ENCODE measurements around the gene SPATA22.
"Not testable (repeated sequence)": the region's sequence is repeated elsewhere in the genome, so short reads cannot be mapped to it uniquely, and the experiment has no call there.

SPATA22 gene

DNA sequence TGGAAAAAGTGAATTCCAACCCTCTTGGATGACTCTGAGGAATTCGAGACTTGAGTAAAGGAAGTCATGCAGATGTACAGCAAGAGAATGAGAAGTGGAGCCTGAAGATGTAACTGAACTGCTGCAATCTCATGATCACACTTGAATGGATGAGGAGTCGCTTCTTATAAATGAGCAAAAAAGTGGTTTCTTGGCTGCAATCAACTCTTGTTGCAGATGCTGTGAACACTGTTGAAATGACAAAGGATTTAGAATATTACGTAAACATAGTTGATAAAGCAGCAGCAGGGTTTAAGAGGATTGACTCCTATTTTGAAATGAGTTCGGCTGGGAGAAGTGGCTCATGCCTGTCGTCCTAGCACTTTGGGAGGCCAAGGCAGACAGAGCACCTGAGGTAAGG, 29.7 kb upstream of the SPATA22 start:
- Mint-ChIP-seq H3K27ac (no peak overlapping the region), H3K27me3 (ENCODE audit: low read depth) (no peaks in the 10 kb centered on the region), H3K9me3 (no peaks in the 10 kb centered on the region), H3K4me3 (no peak overlapping the region), H3K36me3 (ENCODE audit: low read depth) (no peaks in the 10 kb centered on the region), H3K4me1 (ENCODE audit: low read depth) (no peaks in the 10 kb centered on the region)
- no peak for DNase-seq (ENCODE audit: low spot score)

DNA sequence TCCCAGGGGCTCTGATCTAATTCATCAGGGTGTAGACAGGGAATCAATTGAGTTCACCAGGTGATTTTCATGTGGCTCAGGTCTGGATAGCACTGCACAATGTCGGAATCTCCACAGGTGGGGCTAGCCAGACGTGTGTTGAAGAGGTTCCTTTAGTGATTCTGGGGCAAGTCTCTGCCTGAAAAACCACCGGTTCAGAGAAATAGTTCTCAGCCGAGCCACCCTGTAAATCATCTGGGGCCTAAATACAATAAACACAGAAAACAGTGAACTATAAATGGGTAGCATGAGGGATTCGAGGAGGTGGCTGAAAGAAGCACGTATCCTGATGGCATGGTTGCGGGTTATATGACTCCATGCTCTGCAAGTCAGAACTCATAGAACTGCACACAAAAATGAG, 25.5 kb upstream of the SPATA22 start:
- H3K27ac Mint-ChIP-seq = no peak overlapping the region
- no peak for DNase-seq (ENCODE audit: low spot score)
- no peak overlapping the region for H3K4me3 Mint-ChIP-seq
- no peaks in the 10 kb centered on the region for H3K27me3 Mint-ChIP-seq (ENCODE audit: low read depth)
- H3K36me3 Mint-ChIP-seq (ENCODE audit: low read depth) = no peaks in the 10 kb centered on the region
- no peaks in the 10 kb centered on the region for H3K4me1 Mint-ChIP-seq (ENCODE audit: low read depth)
- no peaks in the 10 kb centered on the region for H3K9me3 Mint-ChIP-seq

DNA sequence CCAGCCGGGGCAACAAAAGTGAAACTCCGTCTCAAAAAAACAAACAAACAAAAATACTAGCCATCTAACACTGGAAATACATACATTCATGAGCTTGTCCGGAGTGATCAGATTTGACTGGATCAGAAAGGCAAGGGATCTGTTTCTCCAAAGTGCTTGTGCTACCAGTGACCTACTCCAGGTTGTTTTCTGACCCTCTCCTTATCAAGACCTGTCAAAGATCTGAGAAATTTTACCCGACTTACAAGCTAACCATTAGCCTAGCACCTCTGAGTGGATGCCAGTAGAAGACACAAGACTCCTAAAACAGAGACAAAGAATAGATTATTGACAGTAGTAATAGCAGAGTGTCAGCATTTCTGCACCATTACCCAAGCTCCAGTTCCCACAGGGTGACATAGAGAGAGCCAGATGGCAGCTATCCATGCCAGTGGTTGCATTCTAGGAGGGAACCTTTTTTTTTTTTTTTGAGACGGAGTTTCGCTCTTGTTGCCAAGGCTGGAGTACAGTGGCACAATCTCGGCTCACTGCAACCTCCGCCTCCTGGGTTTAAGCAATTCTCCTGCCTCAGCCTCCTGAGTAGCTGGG, 14.0 kb upstream of the SPATA22 start:
- Mint-ChIP-seq H3K4me3 (no peak overlapping the region), H3K9me3 (no peaks in the 10 kb centered on the region), H3K36me3 (ENCODE audit: low read depth) (no peaks in the 10 kb centered on the region), H3K27me3 (ENCODE audit: low read depth) (peaks cover 14% of the 10 kb centered on the region), H3K27ac (no peak overlapping the region), H3K4me1 (ENCODE audit: low read depth) (no peaks in the 10 kb centered on the region)
- no peak for DNase-seq (ENCODE audit: low spot score)

DNA sequence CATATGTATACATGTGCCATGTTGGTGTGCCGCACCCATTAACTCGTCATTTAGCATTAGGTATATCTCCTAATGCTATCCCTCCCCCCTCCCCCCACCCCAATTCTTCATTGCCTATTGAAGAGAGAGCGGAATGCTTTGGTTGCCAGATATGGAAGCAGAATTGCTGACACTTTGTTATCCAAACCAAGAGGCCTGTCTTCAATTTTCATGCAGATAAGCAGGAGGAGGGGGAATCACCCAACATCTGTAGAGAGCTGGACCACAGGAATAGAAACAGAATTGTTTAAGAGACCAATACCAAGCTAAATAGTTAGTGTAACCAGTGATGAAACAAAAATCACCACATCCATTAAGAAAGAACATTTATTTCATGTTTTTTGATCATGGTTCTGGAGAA, 11.2 kb upstream of the SPATA22 start:
- no peaks in the 10 kb centered on the region for H3K4me1 Mint-ChIP-seq (ENCODE audit: low read depth)
- H3K27me3 Mint-ChIP-seq (ENCODE audit: low read depth) = peaks cover 12% of the 10 kb centered on the region
- H3K9me3 Mint-ChIP-seq = no peaks in the 10 kb centered on the region
- no peak for DNase-seq (ENCODE audit: low spot score)
- H3K36me3 Mint-ChIP-seq (ENCODE audit: low read depth) = no peaks in the 10 kb centered on the region
- H3K4me3 Mint-ChIP-seq = no peak overlapping the region
- no peak overlapping the region for H3K27ac Mint-ChIP-seq

DNA sequence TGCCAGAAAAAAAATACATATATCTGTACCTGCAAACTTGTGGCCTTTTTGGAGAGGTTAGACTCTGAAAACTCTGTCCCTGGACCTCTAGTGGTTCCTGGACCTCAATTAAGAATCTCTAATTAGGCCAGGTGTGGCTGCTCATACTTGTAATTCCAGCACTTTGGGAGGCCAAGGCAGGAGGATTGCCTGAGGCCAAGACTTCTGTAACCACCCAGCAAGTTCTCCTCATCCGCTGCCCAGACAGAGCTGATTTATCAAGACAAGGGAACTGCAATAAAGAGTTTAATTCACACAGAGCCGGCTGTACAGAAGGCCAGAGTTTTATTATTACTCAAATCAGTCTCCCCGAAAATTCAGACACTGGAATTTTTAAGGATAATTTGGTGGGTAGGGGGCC, 8.4 kb upstream of the SPATA22 start:
- Mint-ChIP-seq H3K27me3 (ENCODE audit: low read depth) (peaks cover 2% of the 10 kb centered on the region), H3K9me3 (no peaks in the 10 kb centered on the region), H3K4me3 (no peak overlapping the region), H3K27ac (no peak overlapping the region), H3K36me3 (ENCODE audit: low read depth) (no peaks in the 10 kb centered on the region), H3K4me1 (ENCODE audit: low read depth) (peaks cover 5% of the 10 kb centered on the region)
- DNase-seq (ENCODE audit: low spot score) = no peak

DNA sequence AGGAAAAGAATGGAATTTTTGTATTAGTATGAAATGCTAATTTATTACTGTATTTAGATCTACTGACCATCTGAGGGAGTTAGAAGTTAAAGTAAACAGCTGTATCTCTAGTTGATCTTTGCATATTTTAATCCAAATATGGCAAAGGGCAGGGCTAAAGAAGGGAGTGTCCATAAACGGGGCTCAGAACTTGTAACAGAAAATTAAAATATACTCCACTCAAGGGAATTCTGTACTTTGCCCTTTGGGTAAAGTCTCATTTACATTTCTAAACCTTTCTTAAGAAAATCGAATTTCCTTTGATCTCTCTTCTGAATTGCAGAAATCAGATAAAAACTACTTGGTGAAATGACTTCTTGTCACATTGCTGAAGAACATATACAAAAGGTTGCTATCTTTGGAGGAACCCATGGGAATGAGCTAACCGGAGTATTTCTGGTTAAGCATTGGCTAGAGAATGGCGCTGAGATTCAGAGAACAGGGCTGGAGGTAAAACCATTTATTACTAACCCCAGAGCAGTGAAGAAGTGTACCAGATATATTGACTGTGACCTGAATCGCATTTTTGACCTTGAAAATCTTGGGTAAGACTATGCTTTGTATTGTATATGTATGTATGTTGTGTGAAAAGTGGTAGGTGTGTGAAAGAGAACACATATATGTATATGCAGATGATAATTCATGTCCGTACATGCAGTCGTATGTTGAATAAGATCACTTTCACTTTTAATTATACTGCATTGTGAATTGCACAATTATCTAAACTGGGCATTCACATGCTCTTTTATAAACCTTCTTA, 4.4 kb upstream of the SPATA22 start, which contains the start of gene ASPA:
TSS of gene ASPA (plus strand) at position 186 of the 799 bp plus-strand sequence. CDS start at position 349, 163 bp downstream.
- Mint-ChIP-seq H3K27me3 (ENCODE audit: low read depth) (no peaks in the 10 kb centered on the region), H3K4me3 (peak within 1 kb of the TSS; percentile 16), H3K27ac (no peak within 1 kb of the TSS), H3K9me3 (no peaks in the 10 kb centered on the region), H3K4me1 (ENCODE audit: low read depth) (peaks cover 5% of the 10 kb centered on the region), H3K36me3 (ENCODE audit: low read depth) (no peaks in the 10 kb centered on the region)
- no peak for DNase-seq (ENCODE audit: low spot score)

DNA sequence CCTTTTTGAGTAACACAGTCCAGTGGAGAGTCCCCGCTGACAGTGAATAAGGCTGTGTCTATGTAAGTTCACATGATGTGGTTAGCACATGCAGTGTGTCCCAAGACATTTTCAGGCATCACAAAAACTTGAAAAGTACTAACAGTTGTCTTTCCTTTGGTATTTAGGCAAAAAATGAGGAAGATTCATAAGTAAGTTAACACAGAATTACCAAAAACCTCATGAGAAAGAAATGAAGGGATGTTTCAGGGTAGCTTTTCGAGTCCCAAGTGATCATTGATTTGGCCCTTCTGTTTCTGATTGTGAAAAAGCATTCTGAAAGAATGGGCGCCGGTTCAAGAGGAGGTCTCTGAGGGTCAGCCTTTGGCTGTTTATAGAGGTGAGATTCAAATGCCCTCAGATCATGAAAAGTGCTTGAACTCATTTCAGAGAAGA, 3.6 kb upstream of the SPATA22 start:
- Mint-ChIP-seq H3K36me3 (ENCODE audit: low read depth) (no peaks in the 10 kb centered on the region), H3K4me3 (no peak overlapping the region), H3K27ac (no peak overlapping the region), H3K4me1 (ENCODE audit: low read depth) (peaks cover 5% of the 10 kb centered on the region), H3K9me3 (no peaks in the 10 kb centered on the region), H3K27me3 (ENCODE audit: low read depth) (no peaks in the 10 kb centered on the region)
- DNase-seq (ENCODE audit: low spot score) = no peak

DNA sequence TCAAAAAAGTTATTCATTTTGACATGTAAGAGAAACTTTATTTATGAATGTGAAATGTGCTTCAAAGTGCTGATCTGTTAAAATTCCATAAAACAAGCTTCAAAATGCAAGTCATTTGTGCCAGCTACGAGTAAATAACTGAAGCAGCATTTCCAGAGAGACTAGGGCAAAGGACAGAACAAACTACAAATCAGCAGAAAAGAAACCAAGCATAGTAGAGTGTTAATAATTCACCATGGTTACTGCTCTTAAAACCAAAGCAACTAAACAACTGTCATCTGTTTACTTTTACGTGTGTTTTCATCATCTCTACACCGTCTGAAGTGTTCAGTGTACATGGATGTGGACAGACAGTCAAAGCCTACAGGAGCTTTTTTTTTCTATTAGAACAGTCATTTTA, 2.6 kb upstream of the SPATA22 start:
- Mint-ChIP-seq H3K27ac (no peak overlapping the region), H3K36me3 (ENCODE audit: low read depth) (no peaks in the 10 kb centered on the region), H3K9me3 (no peaks in the 10 kb centered on the region), H3K4me3 (no peak overlapping the region), H3K4me1 (ENCODE audit: low read depth) (peaks cover 5% of the 10 kb centered on the region), H3K27me3 (ENCODE audit: low read depth) (no peaks in the 10 kb centered on the region)
- no peak for DNase-seq (ENCODE audit: low spot score)

DNA sequence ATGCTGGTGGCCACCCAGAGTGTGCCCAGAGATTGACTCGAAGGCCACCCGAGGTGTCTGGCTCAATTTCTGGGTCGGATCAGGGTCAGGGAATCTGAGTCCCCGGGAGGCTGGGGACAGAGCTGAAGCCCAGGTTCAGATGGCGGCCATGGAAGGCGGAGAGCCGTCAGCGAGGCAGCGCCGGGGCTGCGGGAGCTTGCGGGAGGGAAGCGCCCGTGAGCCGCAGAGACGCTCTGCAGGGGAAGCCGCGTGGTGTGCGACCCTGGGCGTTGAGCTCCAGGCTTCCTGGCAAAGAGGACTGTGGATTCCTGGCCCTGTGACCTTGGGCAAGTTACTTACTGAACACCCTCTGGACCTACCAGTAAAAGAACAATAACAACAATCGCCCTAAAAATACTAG, 518 bp upstream of the SPATA22 start:
- H3K9me3 Mint-ChIP-seq = no peaks in the 10 kb centered on the region

DNA sequence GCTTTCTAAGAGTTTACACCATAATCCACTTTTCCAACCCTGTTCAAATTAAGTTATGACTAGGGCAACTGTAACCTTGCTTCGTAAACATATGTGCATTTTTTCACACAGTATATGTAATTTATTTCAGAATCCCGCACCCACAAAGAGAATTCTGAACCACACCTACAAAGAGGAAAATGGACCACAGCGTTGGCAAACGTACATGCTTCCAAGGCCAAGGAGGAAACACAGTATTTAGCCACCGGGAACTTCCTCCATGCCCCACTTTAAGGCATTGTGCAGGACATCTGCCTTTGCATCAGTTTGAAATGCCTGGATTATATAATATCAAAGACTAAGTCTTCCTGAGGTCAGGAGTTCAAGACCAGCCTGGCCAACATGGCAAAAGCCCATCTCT, 2.1 kb downstream of the SPATA22 start:
- no peaks in the 10 kb centered on the region for H3K36me3 Mint-ChIP-seq (ENCODE audit: low read depth)
- no peak overlapping the region for H3K4me3 Mint-ChIP-seq

More for the DNA sequence above, 518 bp upstream of the SPATA22 start:
- Mint-ChIP-seq H3K4me3 (no peak overlapping the region), H3K4me1 (ENCODE audit: low read depth) (peaks cover 5% of the 10 kb centered on the region), H3K27me3 (ENCODE audit: low read depth) (peaks cover 2% of the 10 kb centered on the region), H3K27ac (no peak overlapping the region), H3K36me3 (ENCODE audit: low read depth) (no peaks in the 10 kb centered on the region)
- DNase-seq (ENCODE audit: low spot score) = no peak

DNA sequence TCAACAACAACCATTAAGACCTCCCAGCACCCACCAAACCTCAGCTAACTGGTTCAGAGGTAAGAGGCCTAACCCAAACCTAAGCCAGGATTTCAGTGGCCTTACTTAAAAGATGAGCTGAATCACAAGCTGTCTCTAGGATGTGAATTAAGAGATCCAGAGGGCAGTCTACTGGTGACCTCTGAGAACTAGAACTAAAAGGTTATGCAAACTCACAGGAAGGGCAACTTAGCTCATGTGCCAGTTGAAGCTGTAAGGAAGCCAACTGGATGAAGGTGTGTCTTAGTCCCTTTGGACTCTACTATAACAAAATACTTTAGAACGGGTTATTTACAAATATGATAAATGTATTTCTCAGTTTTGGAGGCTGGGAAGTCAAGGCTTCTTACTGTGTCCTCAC, 5.3 kb downstream of the SPATA22 start:
- not testable (repeated sequence) for DNase-seq (ENCODE audit: low spot score); H3K36me3 Mint-ChIP-seq (ENCODE audit: low read depth); H3K4me3 Mint-ChIP-seq; H3K27ac Mint-ChIP-seq; H3K4me1 Mint-ChIP-seq (ENCODE audit: low read depth); H3K9me3 Mint-ChIP-seq; H3K27me3 Mint-ChIP-seq (ENCODE audit: low read depth)

More for the DNA sequence above, 2.1 kb downstream of the SPATA22 start:
- Mint-ChIP-seq H3K4me1 (ENCODE audit: low read depth) (no peaks in the 10 kb centered on the region), H3K27ac (no peak overlapping the region), H3K9me3 (no peaks in the 10 kb centered on the region), H3K27me3 (ENCODE audit: low read depth) (peaks cover 2% of the 10 kb centered on the region)
- DNase-seq (ENCODE audit: low spot score) = no peak

DNA sequence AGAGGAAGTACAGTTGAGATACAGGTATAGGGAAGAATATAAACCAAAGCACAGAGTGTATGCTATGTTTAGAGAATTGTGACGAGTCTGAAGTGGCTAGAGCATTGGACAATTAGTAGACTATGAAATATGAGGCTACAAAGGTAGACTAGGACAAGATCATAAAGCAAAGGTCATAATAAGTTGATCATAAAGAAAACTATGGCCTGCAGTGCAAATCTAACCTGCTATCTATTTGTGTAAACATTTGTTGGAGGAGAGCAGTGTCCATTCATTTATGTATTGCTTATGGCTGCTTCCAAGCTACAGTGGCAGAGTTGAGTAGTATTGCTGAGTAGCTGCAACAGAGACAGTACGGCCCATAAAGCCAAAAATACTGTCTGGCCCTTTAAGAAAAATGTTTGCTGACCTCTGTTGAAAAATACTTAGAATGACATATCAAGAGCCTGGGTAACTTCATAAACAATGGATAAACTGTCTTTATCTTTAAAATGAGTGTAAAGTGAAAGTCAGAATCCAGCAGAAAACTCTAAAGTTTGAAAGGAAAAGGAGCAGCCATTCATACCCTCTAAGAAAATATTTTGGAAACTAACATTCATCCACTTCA, 23.5 kb downstream of the SPATA22 start:
- Mint-ChIP-seq H3K9me3 (no peaks in the 10 kb centered on the region), H3K27me3 (ENCODE audit: low read depth) (no peaks in the 10 kb centered on the region), H3K27ac (no peak overlapping the region), H3K36me3 (ENCODE audit: low read depth) (no peaks in the 10 kb centered on the region), H3K4me3 (no peak overlapping the region), H3K4me1 (ENCODE audit: low read depth) (no peaks in the 10 kb centered on the region)
- no peak for DNase-seq (ENCODE audit: low spot score)

DNA sequence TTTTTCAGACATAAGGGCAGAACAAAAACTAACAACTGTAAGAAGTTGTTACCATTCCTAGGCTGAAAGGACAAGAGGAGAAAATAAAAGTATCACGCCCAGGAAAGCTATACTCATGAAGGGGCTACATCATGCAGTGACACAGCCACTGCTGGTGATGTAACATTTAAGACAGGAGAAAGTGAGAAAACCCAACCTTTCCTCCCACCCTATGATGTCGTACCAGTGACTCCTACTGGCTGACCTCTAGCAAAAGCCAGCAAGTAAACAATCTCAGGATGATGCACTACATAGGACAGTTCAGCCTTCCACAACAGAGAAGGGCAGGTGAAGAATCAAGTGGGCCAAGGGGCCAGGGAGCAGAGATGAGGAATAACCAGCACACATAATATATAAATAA, 24.0 kb downstream of the SPATA22 start:
- H3K4me3 Mint-ChIP-seq = no peak overlapping the region
- H3K9me3 Mint-ChIP-seq = no peaks in the 10 kb centered on the region
- no peaks in the 10 kb centered on the region for H3K36me3 Mint-ChIP-seq (ENCODE audit: low read depth)
- H3K27me3 Mint-ChIP-seq (ENCODE audit: low read depth) = peaks cover 1% of the 10 kb centered on the region
- no peak overlapping the region for H3K27ac Mint-ChIP-seq
- no peak for DNase-seq (ENCODE audit: low spot score)
- H3K4me1 Mint-ChIP-seq (ENCODE audit: low read depth) = no peaks in the 10 kb centered on the region

DNA sequence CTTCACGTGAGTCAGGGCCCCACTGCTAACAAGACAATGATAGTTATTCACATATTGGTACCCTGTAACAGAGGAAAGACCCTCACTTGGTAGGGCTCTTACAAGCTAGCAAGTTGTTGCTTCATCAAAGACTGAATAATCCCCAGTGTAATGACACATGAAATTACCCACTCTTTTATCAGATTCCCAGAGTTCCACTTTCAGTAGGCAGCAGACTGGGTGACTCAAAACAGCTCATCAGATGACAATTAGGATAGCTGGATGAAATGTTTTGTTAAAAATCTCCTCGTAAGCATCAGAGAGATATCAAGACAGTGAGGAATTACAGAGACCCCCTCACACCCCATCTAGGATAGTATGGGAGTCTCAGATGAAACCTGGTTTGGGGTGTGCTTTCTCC, 31.2 kb downstream of the SPATA22 start:
- no peak overlapping the region for H3K4me3 Mint-ChIP-seq
- no peaks in the 10 kb centered on the region for H3K9me3 Mint-ChIP-seq
- H3K27me3 Mint-ChIP-seq (ENCODE audit: low read depth) = peaks cover 6% of the 10 kb centered on the region
- H3K4me1 Mint-ChIP-seq (ENCODE audit: low read depth) = no peaks in the 10 kb centered on the region
- no peak for DNase-seq (ENCODE audit: low spot score)
- H3K36me3 Mint-ChIP-seq (ENCODE audit: low read depth) = no peaks in the 10 kb centered on the region
- H3K27ac Mint-ChIP-seq = no peak overlapping the region
